PC-9 (cell line): ENCODE results near the gene TRABD2B.

ENCODE experiments used
- EZH2 ChIP-seq: fragments of 200-600 bp; sonication (generic); IDR thresholded peaks from 2 replicates; pipeline ENCODE4 v1.8.0; 2017; ENCODE audit warnings: antibody characterized with exemption, low read depth
- TF ChIP-seq, protein P1 (sequence below): fragments of 200-600 bp; sonication (generic); conservative IDR thresholded peaks from 2 replicates; pipeline ENCODE4 v1.6.1; 2017; ENCODE audit warnings: mixed run types, antibody characterized with exemption, mild to moderate bottlenecking, moderate library complexity

DNA sequence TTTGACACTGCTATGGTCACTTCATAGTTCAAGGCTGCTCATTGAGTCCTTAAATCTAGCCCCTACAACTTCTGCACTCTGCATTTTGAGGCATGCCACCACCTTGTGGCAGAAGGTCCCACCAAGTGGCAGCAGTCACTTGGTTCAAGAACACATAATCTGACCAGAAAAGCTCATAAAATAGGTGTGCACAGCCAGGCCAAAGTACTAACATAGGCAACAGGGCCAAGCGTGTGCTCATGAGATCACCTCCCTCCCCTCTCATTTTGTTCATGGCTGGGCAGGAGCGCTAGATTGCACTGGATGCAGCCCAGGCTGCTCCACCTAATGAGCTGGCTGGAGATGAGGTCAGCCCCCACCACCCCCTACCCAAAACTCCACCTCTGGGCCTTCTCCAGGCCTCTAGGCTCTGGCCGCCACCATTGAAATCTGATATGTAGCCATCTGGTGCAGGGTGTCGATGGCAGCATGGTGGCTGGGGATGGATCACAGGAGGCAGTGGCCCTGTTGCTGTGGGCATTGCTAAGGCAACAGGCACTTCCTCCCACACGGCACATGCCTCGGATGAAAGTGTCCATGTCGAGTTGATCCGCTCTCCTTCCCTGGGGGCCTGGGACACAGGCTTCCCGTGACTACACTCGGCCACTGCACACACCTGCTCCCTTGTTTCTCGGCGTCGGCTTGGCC is 193.2 kb downstream of the TRABD2B start:
- no peak for TF ChIP-seq EZH2
- TF ChIP-seq, protein P1, sequence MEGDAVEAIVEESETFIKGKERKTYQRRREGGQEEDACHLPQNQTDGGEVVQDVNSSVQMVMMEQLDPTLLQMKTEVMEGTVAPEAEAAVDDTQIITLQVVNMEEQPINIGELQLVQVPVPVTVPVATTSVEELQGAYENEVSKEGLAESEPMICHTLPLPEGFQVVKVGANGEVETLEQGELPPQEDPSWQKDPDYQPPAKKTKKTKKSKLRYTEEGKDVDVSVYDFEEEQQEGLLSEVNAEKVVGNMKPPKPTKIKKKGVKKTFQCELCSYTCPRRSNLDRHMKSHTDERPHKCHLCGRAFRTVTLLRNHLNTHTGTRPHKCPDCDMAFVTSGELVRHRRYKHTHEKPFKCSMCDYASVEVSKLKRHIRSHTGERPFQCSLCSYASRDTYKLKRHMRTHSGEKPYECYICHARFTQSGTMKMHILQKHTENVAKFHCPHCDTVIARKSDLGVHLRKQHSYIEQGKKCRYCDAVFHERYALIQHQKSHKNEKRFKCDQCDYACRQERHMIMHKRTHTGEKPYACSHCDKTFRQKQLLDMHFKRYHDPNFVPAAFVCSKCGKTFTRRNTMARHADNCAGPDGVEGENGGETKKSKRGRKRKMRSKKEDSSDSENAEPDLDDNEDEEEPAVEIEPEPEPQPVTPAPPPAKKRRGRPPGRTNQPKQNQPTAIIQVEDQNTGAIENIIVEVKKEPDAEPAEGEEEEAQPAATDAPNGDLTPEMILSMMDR = no peak
